Gastrocnemius medialis (tissue), 4 donors: ENCODE results near the gene BOLL.

Experiments used
- CTCF ChIP-seq, 5 experiments: fragments of 450-650 bp in 3 of 5; fragments of 200-600 bp in 2 of 5; sonication (generic) in 2 of 5; IDR thresholded peaks in 4 of 5; conservative IDR thresholded peaks in 1 of 5; 1 replicate in 4 of 5; 2 replicates in 1 of 5; pipeline ENCODE4 v1.5.1; 2016 to 2019; ENCODE audit warnings: antibody characterized with exemption in 5 of 5, mild to moderate bottlenecking in 3 of 5, moderate library complexity in 3 of 5
- POLR2A ChIP-seq, 2 donors: fragments of 450-650 bp; IDR thresholded peaks; one replicate each; pipeline ENCODE4 v1.6.1; 2017; ENCODE audit warnings: antibody characterized with exemption in 2 of 2, mild to moderate bottlenecking in 2 of 2, moderate library complexity in 2 of 2

GRCh38 chr2:197822333-197822732 is 37.2 kb upstream of the BOLL start:
- no peak for TF ChIP-seq CTCF (IDR thresholded peaks at IDR 0.05 in 4 of 5, conservative IDR thresholded peaks at IDR 0.05 in 1 of 5)
- no peak for TF ChIP-seq POLR2A (IDR thresholded peaks at IDR 0.05)
